Stimulated activated CD4-positive, alpha-beta T cell treated with anti-CD3 and anti-CD28 coated beads, Interleukin-15, amount 100 ng/mL, for 1 hour (primary cell): Measurements from ENCODE around the gene TSEN54.

ENCODE experiments used
- DNase-seq, 2 donors: peaks; one replicate each; pipeline ENCODE4 v3.0.0-alpha.2; 2020; ENCODE audit warnings: low read depth in 1 of 2, low spot score in 1 of 2

The TSEN54 gene

GRCh38 chr17:75503976-75504346, 12.4 kb upstream of the TSEN54 start:
- no peak for DNase-seq

GRCh38 chr17:75504347-75505151, 11.8 kb upstream of the TSEN54 start:
- no peak for DNase-seq

- DNase-seq: no peak
Measured at GRCh38 chr17:75505152-75505409, 11.2 kb upstream of the TSEN54 start.

GRCh38 chr17:75505640-75506039, 10.7 kb upstream of the TSEN54 start:
- no peak for DNase-seq

GRCh38 chr17:75506134-75506533, 10.2 kb upstream of the TSEN54 start:
- DNase-seq: no peak

GRCh38 chr17:75506888-75507287, 9.4 kb upstream of the TSEN54 start:
- no peak for DNase-seq

- DNase-seq: no peak
Measured at GRCh38 chr17:75507733-75508719, 8.3 kb upstream of the TSEN54 start.

GRCh38 chr17:75508931-75509361, 7.4 kb upstream of the TSEN54 start:
- DNase-seq: no peak

GRCh38 chr17:75509528-75510258, 6.6 kb upstream of the TSEN54 start:
- DNase-seq: no peak

GRCh38 chr17:75511270-75511609, 5.1 kb upstream of the TSEN54 start:
- DNase-seq: no peak

GRCh38 chr17:75511610-75512575, 4.4 kb upstream of the TSEN54 start:
- DNase-seq: no peak

GRCh38 chr17:75512926-75513640, 3.2 kb upstream of the TSEN54 start:
- no peak for DNase-seq

- no peak for DNase-seq
Measured at GRCh38 chr17:75513641-75514000, 2.7 kb upstream of the TSEN54 start.

- DNase-seq: no peak
Measured at GRCh38 chr17:75514299-75514918, 1.9 kb upstream of the TSEN54 start.

- no peak for DNase-seq
Measured at GRCh38 chr17:75514919-75515495, 1.3 kb upstream of the TSEN54 start.

GRCh38 chr17:75515496-75516254, 653 bp upstream of the TSEN54 start, which contains the start of gene CASKIN2:
TSS of gene CASKIN2 (minus strand) at chr17:75515537. CDS start at chr17:75513804, 1,733 bp downstream.
- DNase-seq: peak; percentile 43 to 78

GRCh38 chr17:75516619-75517296, 430 bp downstream of the TSEN54 start:
- DNase-seq: peak in 1 of 2 donors; percentile 26
